HepG2 (cell line): ENCODE data around the gene POLR3F. TPM values are rescaled to one million over a fixed set of nuclear protein-coding genes. Genes with fewer than 3 reads are reported as not detected.
A peak's percentile ranks its signal among the peaks of the same experiment; 100 is the strongest.

Source experiments
- ELF3 ChIP-seq: IDR thresholded peaks from 2 replicates; pipeline ENCODE4 v1.6.1; 2016; ENCODE audit warnings: missing genetic modification reagents, missing compliant biosample characterization
- HDAC2 ChIP-seq: sonication (generic); formaldehyde crosslinking; IDR thresholded peaks from 2 replicates; pipeline ENCODE4 v1.4.0; 2020; ENCODE audit warnings: missing genetic modification reagents
- KLF12 ChIP-seq: sonication (generic); formaldehyde crosslinking; IDR thresholded peaks from 2 replicates; pipeline ENCODE4 v1.4.0; 2020; ENCODE audit warnings: missing genetic modification reagents, borderline replicate concordance
- KLF16 ChIP-seq, 2 experiments: sonication (generic) in 1 of 2; formaldehyde crosslinking in 1 of 2; IDR thresholded peaks; 2 replicates each; pipeline versions ENCODE4 v1.6.1 to v1.8.0; 2016 to 2023; ENCODE audit warnings: missing genetic modification reagents in 2 of 2, missing compliant biosample characterization in 1 of 2
- KMT2B ChIP-seq: IDR thresholded peaks from 2 replicates; pipeline ENCODE4 v1.6.1; 2016; ENCODE audit warnings: missing genetic modification reagents, missing compliant biosample characterization
- POLR2G ChIP-seq: fragments of 200-400 bp; formaldehyde crosslinking; IDR thresholded peaks from 2 replicates; pipeline ENCODE4 v1.6.1; 2018; ENCODE audit warnings: mild to moderate bottlenecking, low read depth, low read length, moderate library complexity
- PPARG ChIP-seq: conservative IDR thresholded peaks from 2 replicates; pipeline ENCODE4 v1.6.1; 2016; ENCODE audit warnings: missing biosample characterization, missing genetic modification reagents
- SUZ12 ChIP-seq: fragments of 150-350 bp; IDR thresholded peaks from 2 replicates; pipeline ENCODE4 v1.6.1; 2014; ENCODE audit warnings: low read depth, low read length
- ZBTB42 ChIP-seq: sonication (generic); formaldehyde crosslinking; IDR thresholded peaks from 2 replicates; pipeline ENCODE4 v1.5.0; 2020; ENCODE audit warnings: mild to moderate bottlenecking, missing genetic modification reagents
- ZC3H13 ChIP-seq: sonication (generic); formaldehyde crosslinking; IDR thresholded peaks from 2 replicates; pipeline ENCODE4 v1.8.1; 2023; ENCODE audit warnings: mild to moderate bottlenecking, missing genetic modification reagents, moderate library complexity
- ZNF33B ChIP-seq: sonication (generic); formaldehyde crosslinking; IDR thresholded peaks from 2 replicates; pipeline ENCODE4 v1.5.1; 2020; ENCODE audit warnings: mild to moderate bottlenecking, missing genetic modification reagents
- ZNF451 ChIP-seq: sonication (generic); formaldehyde crosslinking; IDR thresholded peaks from 2 replicates; pipeline ENCODE4 v1.5.0; 2020; ENCODE audit warnings: mild to moderate bottlenecking, missing genetic modification reagents
- ZNF484 ChIP-seq: sonication (generic); formaldehyde crosslinking; IDR thresholded peaks from 2 replicates; pipeline ENCODE4 v1.5.1; 2020; ENCODE audit warnings: mild to moderate bottlenecking, low read depth, missing genetic modification reagents, borderline replicate concordance
- ZNF678 ChIP-seq: sonication (generic); formaldehyde crosslinking; IDR thresholded peaks from 2 replicates; pipeline ENCODE4 v1.4.0; 2020; ENCODE audit warnings: mild to moderate bottlenecking, missing genetic modification reagents
- ZNF709 ChIP-seq: sonication (generic); formaldehyde crosslinking; IDR thresholded peaks from 2 replicates; pipeline ENCODE4 v1.5.0; 2020; ENCODE audit warnings: mild to moderate bottlenecking, missing genetic modification reagents
- ZNF761 ChIP-seq: sonication (generic); formaldehyde crosslinking; conservative IDR thresholded peaks from 2 replicates; pipeline ENCODE4 v1.4.0; 2020; ENCODE audit warnings: mild to moderate bottlenecking, missing genetic modification reagents
- ZNF83 ChIP-seq: sonication (generic); formaldehyde crosslinking; IDR thresholded peaks from 2 replicates; pipeline ENCODE4 v1.4.0; 2020; ENCODE audit warnings: missing genetic modification reagents, mild to moderate bottlenecking, borderline replicate concordance
- ZSCAN30 ChIP-seq: sonication (generic); formaldehyde crosslinking; IDR thresholded peaks from 2 replicates; pipeline ENCODE4 v1.5.0; 2020; ENCODE audit warnings: mild to moderate bottlenecking, missing genetic modification reagents
- polyA plus RNA-seq, 8 experiments: library from polyadenylated mRNA; depleted of rRNA in 3 of 8; stranded (reverse) in 7 of 8; unstranded in 1 of 8; fragments of >200 nt; fragmentation: Illumina TruSeq in 4 of 8; extraction: Trizol in 4 of 8; gene quantifications; 2 replicates each; pipeline versions ENCODE4 v1.2.1 to v1.2.3, GENCODE V29; 2011 to 2016; ENCODE audit warnings: low read depth in 4 of 8, missing spikeins in 1 of 8, mixed read lengths in 1 of 8; ENCODE audit not compliant: insufficient read depth in 1 of 8
- total RNA-seq, 5 experiments: library from RNA; depleted of rRNA; stranded (reverse); fragments of >200 nt; fragmentation: Illumina TruSeq; extraction: Trizol; gene quantifications; 2 replicates each; pipeline ENCODE4 v1.2.3, GENCODE V29; 2016; ENCODE audit warnings: low read depth in 1 of 5
- TF ChIP-seq, protein P1 (sequence below): IDR thresholded peaks from 2 replicates; pipeline ENCODE4 v1.4.0; 2020; ENCODE audit warnings: mild to moderate bottlenecking, missing genetic modification reagents
- TF ChIP-seq, protein P2 (sequence below): IDR thresholded peaks from 2 replicates; pipeline ENCODE4 v1.6.1; 2016; ENCODE audit warnings: missing biosample characterization, missing genetic modification reagents, low read depth
- TF ChIP-seq, protein P3 (sequence below): sonication (generic); formaldehyde crosslinking; IDR thresholded peaks from 2 replicates; pipeline ENCODE4 v1.8.1; 2023; ENCODE audit warnings: mild to moderate bottlenecking, moderate library complexity, missing genetic modification reagents
- TF ChIP-seq, protein P4 (sequence below): IDR thresholded peaks from 2 replicates; pipeline ENCODE4 v1.6.1; 2018; ENCODE audit warnings: missing genetic modification reagents, mild to moderate bottlenecking, missing compliant biosample characterization

The POLR3F gene
- total and polyA plus RNA-seq, 2 of the 13 experiments (the other 11 are each of a cell fraction or from before 2014, with no cell fraction given) = 11.7 to 25.5 TPM

DNA sequence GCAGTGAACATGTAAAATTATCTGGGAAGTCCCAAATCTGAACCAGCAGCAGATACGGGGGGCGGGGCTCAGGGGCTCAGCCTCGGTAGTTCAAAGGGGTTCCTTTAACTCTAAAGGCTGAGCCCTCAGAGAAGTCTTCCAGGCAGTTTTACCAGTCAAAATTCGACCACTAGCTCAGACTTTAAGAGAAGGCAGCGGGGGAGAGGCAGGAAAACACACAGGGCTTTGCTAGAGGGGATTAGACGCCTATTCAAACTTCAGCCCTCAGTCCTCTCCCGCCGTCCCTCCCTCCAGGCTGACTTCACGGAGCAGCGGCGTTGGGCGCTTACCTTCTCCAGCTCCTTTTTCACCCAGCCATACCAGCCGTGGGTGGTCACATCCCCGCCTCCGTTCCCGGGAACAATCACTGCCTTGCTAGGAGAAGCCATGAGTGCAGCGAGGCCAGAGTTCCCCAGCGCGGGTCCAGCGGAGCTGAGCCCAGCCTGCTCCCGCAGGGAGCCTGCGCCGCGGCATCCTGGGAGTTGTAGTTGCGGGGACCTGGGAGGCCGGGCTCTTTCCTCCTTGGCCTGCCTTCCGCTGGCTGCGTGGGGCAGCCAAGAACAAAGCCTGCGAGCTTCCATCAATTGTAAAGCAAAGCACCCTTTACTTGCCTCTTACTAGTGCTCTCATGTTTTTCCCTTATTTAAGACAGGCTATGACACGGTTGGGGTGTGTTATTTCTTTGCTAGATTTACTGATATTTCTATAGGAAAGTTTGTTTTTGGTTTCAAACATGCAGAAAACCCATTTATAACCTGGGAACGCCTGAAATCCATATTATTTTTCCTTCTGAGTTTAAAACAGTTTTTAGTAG is 29.8 kb downstream of the POLR3F start, which contains the start of gene RBBP9 (continued):
- TF ChIP-seq POLR2G = peak; percentile 97
- peak; percentile 90 for TF ChIP-seq KMT2B
- TF ChIP-seq ZSCAN30 = no peak
- TF ChIP-seq ZC3H13 = peak; percentile 62; the same call in 1 of the 2 replicates
- TF ChIP-seq, protein P1, sequence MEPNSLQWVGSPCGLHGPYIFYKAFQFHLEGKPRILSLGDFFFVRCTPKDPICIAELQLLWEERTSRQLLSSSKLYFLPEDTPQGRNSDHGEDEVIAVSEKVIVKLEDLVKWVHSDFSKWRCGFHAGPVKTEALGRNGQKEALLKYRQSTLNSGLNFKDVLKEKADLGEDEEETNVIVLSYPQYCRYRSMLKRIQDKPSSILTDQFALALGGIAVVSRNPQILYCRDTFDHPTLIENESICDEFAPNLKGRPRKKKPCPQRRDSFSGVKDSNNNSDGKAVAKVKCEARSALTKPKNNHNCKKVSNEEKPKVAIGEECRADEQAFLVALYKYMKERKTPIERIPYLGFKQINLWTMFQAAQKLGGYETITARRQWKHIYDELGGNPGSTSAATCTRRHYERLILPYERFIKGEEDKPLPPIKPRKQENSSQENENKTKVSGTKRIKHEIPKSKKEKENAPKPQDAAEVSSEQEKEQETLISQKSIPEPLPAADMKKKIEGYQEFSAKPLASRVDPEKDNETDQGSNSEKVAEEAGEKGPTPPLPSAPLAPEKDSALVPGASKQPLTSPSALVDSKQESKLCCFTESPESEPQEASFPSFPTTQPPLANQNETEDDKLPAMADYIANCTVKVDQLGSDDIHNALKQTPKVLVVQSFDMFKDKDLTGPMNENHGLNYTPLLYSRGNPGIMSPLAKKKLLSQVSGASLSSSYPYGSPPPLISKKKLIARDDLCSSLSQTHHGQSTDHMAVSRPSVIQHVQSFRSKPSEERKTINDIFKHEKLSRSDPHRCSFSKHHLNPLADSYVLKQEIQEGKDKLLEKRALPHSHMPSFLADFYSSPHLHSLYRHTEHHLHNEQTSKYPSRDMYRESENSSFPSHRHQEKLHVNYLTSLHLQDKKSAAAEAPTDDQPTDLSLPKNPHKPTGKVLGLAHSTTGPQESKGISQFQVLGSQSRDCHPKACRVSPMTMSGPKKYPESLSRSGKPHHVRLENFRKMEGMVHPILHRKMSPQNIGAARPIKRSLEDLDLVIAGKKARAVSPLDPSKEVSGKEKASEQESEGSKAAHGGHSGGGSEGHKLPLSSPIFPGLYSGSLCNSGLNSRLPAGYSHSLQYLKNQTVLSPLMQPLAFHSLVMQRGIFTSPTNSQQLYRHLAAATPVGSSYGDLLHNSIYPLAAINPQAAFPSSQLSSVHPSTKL = peak; percentile 76
- 0 out of 2 replicates have a peak, but pooled peaks have one; percentile 57 for TF ChIP-seq KLF12 (CRISPR knock-in tag)
- TF ChIP-seq, protein P2, sequence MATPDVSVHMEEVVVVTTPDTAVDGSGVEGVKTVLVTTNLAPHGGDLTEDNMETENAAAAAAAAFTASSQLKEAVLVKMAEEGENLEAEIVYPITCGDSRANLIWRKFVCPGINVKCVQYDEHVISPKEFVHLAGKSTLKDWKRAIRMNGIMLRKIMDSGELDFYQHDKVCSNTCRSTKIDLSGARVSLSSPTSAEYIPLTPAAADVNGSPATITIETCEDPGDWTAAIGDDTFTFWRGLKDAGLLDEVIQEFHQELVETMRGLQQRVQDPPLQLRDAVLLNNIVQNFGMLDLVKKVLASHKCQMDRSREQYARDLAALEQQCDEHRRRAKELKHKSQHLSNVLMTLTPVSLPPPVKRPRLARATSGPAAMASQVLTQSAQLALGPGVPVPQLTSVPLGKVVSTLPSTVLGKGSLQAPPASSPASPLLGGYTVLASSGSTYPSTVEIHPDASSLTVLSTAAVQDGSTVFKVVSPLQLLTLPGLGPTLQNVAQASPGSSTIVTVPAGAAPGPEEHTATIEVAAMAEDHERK (CRISPR knock-in tag) = no peak
- TF ChIP-seq, protein P3, sequence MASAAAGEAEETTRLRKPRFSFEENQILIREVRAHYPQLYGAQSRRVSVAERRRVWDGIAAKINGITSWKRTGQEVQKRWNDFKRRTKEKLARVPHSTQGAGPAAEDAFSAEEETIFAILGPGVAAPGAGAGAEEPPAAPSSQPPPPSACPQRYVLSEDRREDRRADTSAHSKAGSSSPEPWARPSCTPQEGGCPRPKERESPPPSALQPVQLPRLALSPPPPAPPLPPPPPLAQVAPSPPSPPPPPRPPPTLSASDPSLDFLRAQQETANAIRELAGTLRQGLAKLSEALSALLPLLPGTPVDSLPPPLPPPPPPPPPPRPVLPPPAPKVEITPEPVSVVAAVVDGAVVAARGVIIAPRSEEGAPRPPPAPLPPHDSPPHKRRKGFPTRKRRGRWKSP (CRISPR knock-in tag) = peak; percentile 69; the same call in 1 of the 2 replicates
- TF ChIP-seq ZBTB42 (CRISPR knock-in tag) = no peak
- no peak; the same call in 1 of the 2 replicates for TF ChIP-seq ZNF484 (CRISPR knock-in tag)
- 0 out of 2 replicates have a peak, but pooled peaks have one; percentile 52 for TF ChIP-seq PPARG (CRISPR knock-in tag)
- TF ChIP-seq ZNF33B (CRISPR knock-in tag) = peak; percentile 90; the same call in 1 of the 2 replicates
- TF ChIP-seq HDAC2 (CRISPR knock-in tag) = peak; percentile 85
- peak in 1 of 2 experiments; percentile 41; a peak in 1 of 4 replicates for TF ChIP-seq KLF16 (CRISPR knock-in tag; IDR thresholded peaks at IDR 0.05)
- no peak for TF ChIP-seq ZNF709
- TF ChIP-seq ELF3 (CRISPR knock-in tag) = peak; percentile 92
- TF ChIP-seq SUZ12 = peak; percentile 83
- TF ChIP-seq ZNF678 = no peak
- TF ChIP-seq ZNF761 = no peak; the same call in 1 of the 2 replicates
- TF ChIP-seq, protein P4, sequence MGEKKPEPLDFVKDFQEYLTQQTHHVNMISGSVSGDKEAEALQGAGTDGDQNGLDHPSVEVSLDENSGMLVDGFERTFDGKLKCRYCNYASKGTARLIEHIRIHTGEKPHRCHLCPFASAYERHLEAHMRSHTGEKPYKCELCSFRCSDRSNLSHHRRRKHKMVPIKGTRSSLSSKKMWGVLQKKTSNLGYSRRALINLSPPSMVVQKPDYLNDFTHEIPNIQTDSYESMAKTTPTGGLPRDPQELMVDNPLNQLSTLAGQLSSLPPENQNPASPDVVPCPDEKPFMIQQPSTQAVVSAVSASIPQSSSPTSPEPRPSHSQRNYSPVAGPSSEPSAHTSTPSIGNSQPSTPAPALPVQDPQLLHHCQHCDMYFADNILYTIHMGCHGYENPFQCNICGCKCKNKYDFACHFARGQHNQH (CRISPR knock-in tag) = peak; percentile 96
- TF ChIP-seq ZNF83 = no peak
- 0 out of 2 replicates have a peak, but pooled peaks have one; percentile 77 for TF ChIP-seq ZNF451
